Measurements from ENCODE around the gene AGMAT.

Gene AGMAT

GRCh38 chr1:15559189-15559810 lies 25.6 kb downstream of the AGMAT start:
- no peak for DNase-seq (ENCODE audit: low read depth)

- no peak for DNase-seq (ENCODE audit: low read depth)
Measured at GRCh38 chr1:15558516-15558915, 26.3 kb downstream of the AGMAT start.

GRCh38 chr1:15557594-15557993 lies 27.3 kb downstream of the AGMAT start:
- no peak for DNase-seq (ENCODE audit: low read depth)

GRCh38 chr1:15557008-15557407 lies 27.8 kb downstream of the AGMAT start:
- no peak for DNase-seq (ENCODE audit: low read depth)

- no peak for DNase-seq (ENCODE audit: low read depth)
Measured at GRCh38 chr1:15550573-15550972, 34.3 kb downstream of the AGMAT start.

GRCh38 chr1:15546641-15547040 lies 38.2 kb downstream of the AGMAT start:
- DNase-seq (ENCODE audit: low read depth), result no peak

GRCh38 chr1:15543589-15544568 lies 41.0 kb downstream of the AGMAT start:
- DNase-seq (ENCODE audit: low read depth), result no peak

- DNase-seq (ENCODE audit: low read depth), result no peak
Measured at GRCh38 chr1:15543251-15543588, 41.6 kb downstream of the AGMAT start.

GRCh38 chr1:15542388-15543250 lies 42.2 kb downstream of the AGMAT start:
- no peak for DNase-seq (ENCODE audit: low read depth)

GRCh38 chr1:15541231-15541792 lies 43.5 kb downstream of the AGMAT start:
- DNase-seq (ENCODE audit: low read depth), result no peak

GRCh38 chr1:15540186-15540585 lies 44.7 kb downstream of the AGMAT start:
- DNase-seq (ENCODE audit: low read depth), result no peak

- no peak for DNase-seq (ENCODE audit: low read depth)
Measured at GRCh38 chr1:15538771-15539170, 46.1 kb downstream of the AGMAT start.

- no peak for DNase-seq (ENCODE audit: low read depth)
Measured at GRCh38 chr1:15531682-15532081, 53.2 kb downstream of the AGMAT start.

- DNase-seq (ENCODE audit: low read depth), result no peak
Measured at GRCh38 chr1:15531003-15531402, 53.8 kb downstream of the AGMAT start.

- DNase-seq (ENCODE audit: low read depth), result peak; percentile 100
Measured at GRCh38 chr1:15526490-15527339, 58.1 kb downstream of the AGMAT start, which contains the start of gene DNAJC16. Gene DNAJC16 (plus strand): TSS chr1:15526848. CDS start chr1:15529106, 2,258 bp downstream.

- no peak for DNase-seq (ENCODE audit: low read depth)
Measured at GRCh38 chr1:15526021-15526489, 58.8 kb downstream of the AGMAT start.

- DNase-seq (ENCODE audit: low read depth), result peak; percentile 96
Measured at GRCh38 chr1:15525050-15526020, 59.5 kb downstream of the AGMAT start.

GRCh38 chr1:15524283-15525049 lies 60.4 kb downstream of the AGMAT start:
- peak; percentile 90 for DNase-seq (ENCODE audit: low read depth)

GRCh38 chr1:15524021-15524282 lies 60.9 kb downstream of the AGMAT start, which contains the start of gene CASP9:
Gene CASP9 (minus strand): TSS chr1:15524215. CDS start chr1:15524200, 15 bp downstream.
- no peak for DNase-seq (ENCODE audit: low read depth)

Data from stromal cell of bone marrow (primary cell).